GM23338 (cell line): ENCODE measurements around the gene KIF20B. TPM values are rescaled to one million over a fixed set of nuclear protein-coding genes. Genes with fewer than 3 reads are reported as not detected.

Source experiments
- ATAC-seq: fragments of 200-7000 bp; cut with Tn5 transposase; 3 replicates; pipeline ENCODE4 v1.9.1; 2020
- DNase-seq: peaks from one replicate; pipeline ENCODE4 v3.0.0-alpha.2; 2015; ENCODE audit warnings: low spot score
- H2AFZ ChIP-seq: fragments of 200-600 bp; sonication (generic); 2 replicates; pipeline ENCODE4 v1.8.0; 2016; ENCODE audit warnings: antibody characterized with exemption, mild to moderate bottlenecking, moderate library complexity
- H3F3A ChIP-seq: fragments of 200-600 bp; sonication (generic); replicated peaks from 2 replicates; pipeline ENCODE4 v1.8.0; 2017; ENCODE audit warnings: antibody characterized with exemption, mixed run types, low read depth
- H3K27ac ChIP-seq: fragments of 200-600 bp; sonication (generic); 2 replicates; pipeline ENCODE4 v1.6.1; 2016; ENCODE audit warnings: low read depth
- H3K27me3 ChIP-seq: fragments of 200-600 bp; sonication (generic); 2 replicates; pipeline ENCODE4 v1.8.0; 2016; ENCODE audit warnings: mild to moderate bottlenecking, mixed run types, moderate library complexity; ENCODE audit not compliant: insufficient read depth
- H3K36me3 ChIP-seq: fragments of 200-600 bp; sonication (generic); 2 replicates; pipeline ENCODE4 v1.8.0; 2016; ENCODE audit warnings: mild to moderate bottlenecking; ENCODE audit not compliant: insufficient read depth
- H3K4me1 ChIP-seq: fragments of 200-600 bp; sonication (generic); 2 replicates; pipeline ENCODE4 v1.8.0; 2016; ENCODE audit warnings: mild to moderate bottlenecking, moderate library complexity; ENCODE audit not compliant: insufficient read depth
- H3K4me2 ChIP-seq: fragments of 200-600 bp; sonication (generic); 2 replicates; pipeline ENCODE4 v1.7.1; 2017; ENCODE audit warnings: mixed run types
- H3K4me3 ChIP-seq: fragments of 200-600 bp; sonication (generic); 2 replicates; pipeline ENCODE4 v1.6.1; 2016; ENCODE audit warnings: mixed run types
- H3K79me2 ChIP-seq: fragments of 200-600 bp; sonication (generic); replicated peaks from 2 replicates; pipeline ENCODE4 v1.8.0; 2017; ENCODE audit warnings: mild to moderate bottlenecking; ENCODE audit not compliant: insufficient read depth
- H3K9me2 ChIP-seq: fragments of 200-600 bp; sonication (generic); 2 replicates; pipeline ENCODE4 v1.8.0; 2017; ENCODE audit not compliant: insufficient read depth
- H4K20me1 ChIP-seq: fragments of 200-600 bp; sonication (generic); replicated peaks from 2 replicates; pipeline ENCODE4 v1.8.0; 2017; ENCODE audit warnings: mild to moderate bottlenecking; ENCODE audit not compliant: insufficient read depth
- H3K27ac Mint-ChIP-seq: 2 replicates; pipeline ENCODE4 v1.8.0; 2020; ENCODE audit warnings: inconsistent platforms, mild to moderate bottlenecking, moderate library complexity, mixed read lengths
- H3K27me3 Mint-ChIP-seq: 3 replicates; pipeline ENCODE4 v1.8.0; 2022; ENCODE audit warnings: low read depth, mild to moderate bottlenecking, moderate library complexity, mixed read lengths, inconsistent platforms; ENCODE audit not compliant: insufficient read depth, poor library complexity
- H3K36me3 Mint-ChIP-seq: 3 replicates; pipeline ENCODE4 v1.8.0; 2021; ENCODE audit warnings: low read depth, mild to moderate bottlenecking, inconsistent platforms, moderate library complexity, mixed read lengths
- H3K4me1 Mint-ChIP-seq: 3 replicates; pipeline ENCODE4 v1.8.0; 2020; ENCODE audit warnings: mild to moderate bottlenecking, inconsistent platforms, mixed read lengths
- H3K4me3 Mint-ChIP-seq: 3 replicates; pipeline ENCODE4 v1.8.0; 2021; ENCODE audit warnings: moderate library complexity, mild to moderate bottlenecking, inconsistent platforms, mixed read lengths
- H3K9me3 Mint-ChIP-seq: 3 replicates; pipeline ENCODE4 v1.8.0; 2020; ENCODE audit warnings: moderate library complexity, mild to moderate bottlenecking, inconsistent platforms, mixed read lengths
- CREB1 ChIP-seq: fragments of 250-450 bp; sonication (Bioruptor Pico); IDR thresholded peaks from 2 replicates; pipeline ENCODE4 v1.5.0; 2020; ENCODE audit warnings: low read depth, mild to moderate bottlenecking, moderate library complexity
- EZH2 ChIP-seq: fragments of 200-600 bp; sonication (generic); IDR thresholded peaks from one replicate; pipeline ENCODE4 v1.8.0; 2017; ENCODE audit warnings: antibody characterized with exemption, mild to moderate bottlenecking, low read depth; ENCODE audit not compliant: unreplicated experiment
- EZH2phosphoT487 ChIP-seq: fragments of 200-600 bp; sonication (generic); IDR thresholded peaks from one replicate; pipeline ENCODE4 v1.8.1; 2018; ENCODE audit warnings: antibody characterized with exemption; ENCODE audit not compliant: unreplicated experiment
- JUNB ChIP-seq: IDR thresholded peaks from one replicate; pipeline ENCODE4 v1.6.1; 2016; ENCODE audit warnings: antibody characterized with exemption; ENCODE audit not compliant: unreplicated experiment
- NANOG ChIP-seq: IDR thresholded peaks from 2 replicates; pipeline ENCODE4 v1.6.1; 2016; ENCODE audit warnings: antibody characterized with exemption, borderline replicate concordance
- POLR2AphosphoS5 ChIP-seq: IDR thresholded peaks from 2 replicates; pipeline ENCODE4 v1.6.1; 2016; ENCODE audit warnings: antibody characterized with exemption, low read depth
- STAT1 ChIP-seq: IDR thresholded peaks from one replicate; pipeline ENCODE4 v1.6.1; 2016; ENCODE audit warnings: antibody characterized with exemption; ENCODE audit not compliant: unreplicated experiment
- ZNF114 ChIP-seq: fragments of 250-450 bp; sonication (Bioruptor Pico); IDR thresholded peaks from 2 replicates; pipeline ENCODE4 v1.5.0; 2020; ENCODE audit warnings: mild to moderate bottlenecking, moderate library complexity
- ZNF331 ChIP-seq: fragments of 250-450 bp; sonication (Bioruptor Pico); IDR thresholded peaks from 2 replicates; pipeline ENCODE4 v1.5.0; 2020; ENCODE audit warnings: low read depth, mild to moderate bottlenecking, moderate library complexity
- polyA plus RNA-seq: library from polyadenylated mRNA; unstranded; fragments of >200 nt; fragmentation: Nextera tagmentation; extraction: Ambion mirVana; gene quantifications from 2 replicates; pipeline ENCODE4 v1.2.1, GENCODE V29; 2016
- total RNA-seq: library from RNA; depleted of rRNA; stranded (reverse); fragments of >200 nt; shearing (Covaris generic); gene quantifications from 2 replicates; pipeline ENCODE4 v1.2.3, GENCODE V29; 2014
- TF ChIP-seq, protein P1 (sequence below): fragments of 250-450 bp; sonication (Bioruptor Pico); IDR thresholded peaks from 2 replicates; pipeline ENCODE4 v1.5.0; 2020; ENCODE audit warnings: mild to moderate bottlenecking, moderate library complexity
- TF ChIP-seq, protein P2 (sequence below): IDR thresholded peaks from one replicate; pipeline ENCODE4 v1.6.1; 2018; ENCODE audit warnings: antibody characterized with exemption; ENCODE audit not compliant: unreplicated experiment
- TF ChIP-seq, protein P3 (sequence below), 2 experiments: fragments of 200-600 bp in 1 of 2; sonication (generic) in 1 of 2; conservative IDR thresholded peaks; 2 replicates each; pipeline versions ENCODE4 v1.5.1 to v1.6.1; 2016 to 2017; ENCODE audit warnings: antibody characterized with exemption in 2 of 2, low read depth in 2 of 2, mild to moderate bottlenecking in 2 of 2, moderate library complexity in 1 of 2
- TF ChIP-seq, protein P4 (sequence below): IDR thresholded peaks from 2 replicates; pipeline ENCODE4 v1.6.1; 2016; ENCODE audit warnings: antibody characterized with exemption

Gene KIF20B
- total and polyA plus RNA-seq, 2 experiments from 2014 or later = 42.7 to 111 TPM

DNA sequence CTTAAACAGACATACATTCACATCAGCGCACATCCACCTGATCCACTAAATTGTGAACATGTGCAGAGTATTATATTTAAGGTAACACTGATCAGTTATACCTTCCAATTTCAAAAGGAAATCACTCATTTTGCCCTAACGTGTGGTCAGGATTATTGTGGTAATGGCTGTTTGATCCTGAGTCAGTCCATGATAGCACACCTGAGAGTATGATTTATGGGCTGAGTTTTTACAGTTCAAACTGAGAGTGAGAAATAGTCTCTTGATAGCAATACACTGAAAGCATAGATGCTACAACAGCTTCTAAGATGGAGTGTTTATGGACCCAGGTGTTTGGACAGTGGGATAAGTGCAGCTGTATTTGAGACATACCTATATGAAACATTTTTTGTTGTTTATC lies 96.7 kb downstream of the KIF20B start:
- no peak overlapping the region for H3K27ac Mint-ChIP-seq
- no peaks in the 10 kb centered on the region for H3K9me2 ChIP-seq
- H4K20me1 ChIP-seq = no peaks in the 10 kb centered on the region
- DNase-seq (no peak), ATAC-seq (no peak)
- H3K27me3 ChIP-seq = no peaks in the 10 kb centered on the region
- H3K4me1 Mint-ChIP-seq = peaks cover 29% of the 10 kb centered on the region
- no peaks in the 10 kb centered on the region for H3F3A ChIP-seq
- no peak overlapping the region for H3K4me3 ChIP-seq
- no peaks in the 10 kb centered on the region for H3K36me3 Mint-ChIP-seq
- no peaks in the 10 kb centered on the region for H3K9me3 Mint-ChIP-seq
- H3K36me3 ChIP-seq = no peaks in the 10 kb centered on the region
- H3K27ac ChIP-seq = no peak overlapping the region
- no peak overlapping the region for H3K4me3 Mint-ChIP-seq
- peaks cover 2% of the 10 kb centered on the region for H3K27me3 Mint-ChIP-seq
- H2AFZ ChIP-seq = no peak overlapping the region
- H3K4me1 ChIP-seq = peaks cover 17% of the 10 kb centered on the region
- H3K79me2 ChIP-seq = no peaks in the 10 kb centered on the region
- H3K4me2 ChIP-seq = no peak overlapping the region
- TF ChIP-seq NANOG (no peak), JUNB (no peak), STAT1 (no peak), CREB1 (CRISPR knock-in tag) (no peak), ZNF331 (CRISPR knock-in tag) (no peak), EZH2phosphoT487 (no peak), ZNF114 (CRISPR knock-in tag) (no peak), EZH2 (no peak), POLR2AphosphoS5 (no peak)
- TF ChIP-seq, protein P1, sequence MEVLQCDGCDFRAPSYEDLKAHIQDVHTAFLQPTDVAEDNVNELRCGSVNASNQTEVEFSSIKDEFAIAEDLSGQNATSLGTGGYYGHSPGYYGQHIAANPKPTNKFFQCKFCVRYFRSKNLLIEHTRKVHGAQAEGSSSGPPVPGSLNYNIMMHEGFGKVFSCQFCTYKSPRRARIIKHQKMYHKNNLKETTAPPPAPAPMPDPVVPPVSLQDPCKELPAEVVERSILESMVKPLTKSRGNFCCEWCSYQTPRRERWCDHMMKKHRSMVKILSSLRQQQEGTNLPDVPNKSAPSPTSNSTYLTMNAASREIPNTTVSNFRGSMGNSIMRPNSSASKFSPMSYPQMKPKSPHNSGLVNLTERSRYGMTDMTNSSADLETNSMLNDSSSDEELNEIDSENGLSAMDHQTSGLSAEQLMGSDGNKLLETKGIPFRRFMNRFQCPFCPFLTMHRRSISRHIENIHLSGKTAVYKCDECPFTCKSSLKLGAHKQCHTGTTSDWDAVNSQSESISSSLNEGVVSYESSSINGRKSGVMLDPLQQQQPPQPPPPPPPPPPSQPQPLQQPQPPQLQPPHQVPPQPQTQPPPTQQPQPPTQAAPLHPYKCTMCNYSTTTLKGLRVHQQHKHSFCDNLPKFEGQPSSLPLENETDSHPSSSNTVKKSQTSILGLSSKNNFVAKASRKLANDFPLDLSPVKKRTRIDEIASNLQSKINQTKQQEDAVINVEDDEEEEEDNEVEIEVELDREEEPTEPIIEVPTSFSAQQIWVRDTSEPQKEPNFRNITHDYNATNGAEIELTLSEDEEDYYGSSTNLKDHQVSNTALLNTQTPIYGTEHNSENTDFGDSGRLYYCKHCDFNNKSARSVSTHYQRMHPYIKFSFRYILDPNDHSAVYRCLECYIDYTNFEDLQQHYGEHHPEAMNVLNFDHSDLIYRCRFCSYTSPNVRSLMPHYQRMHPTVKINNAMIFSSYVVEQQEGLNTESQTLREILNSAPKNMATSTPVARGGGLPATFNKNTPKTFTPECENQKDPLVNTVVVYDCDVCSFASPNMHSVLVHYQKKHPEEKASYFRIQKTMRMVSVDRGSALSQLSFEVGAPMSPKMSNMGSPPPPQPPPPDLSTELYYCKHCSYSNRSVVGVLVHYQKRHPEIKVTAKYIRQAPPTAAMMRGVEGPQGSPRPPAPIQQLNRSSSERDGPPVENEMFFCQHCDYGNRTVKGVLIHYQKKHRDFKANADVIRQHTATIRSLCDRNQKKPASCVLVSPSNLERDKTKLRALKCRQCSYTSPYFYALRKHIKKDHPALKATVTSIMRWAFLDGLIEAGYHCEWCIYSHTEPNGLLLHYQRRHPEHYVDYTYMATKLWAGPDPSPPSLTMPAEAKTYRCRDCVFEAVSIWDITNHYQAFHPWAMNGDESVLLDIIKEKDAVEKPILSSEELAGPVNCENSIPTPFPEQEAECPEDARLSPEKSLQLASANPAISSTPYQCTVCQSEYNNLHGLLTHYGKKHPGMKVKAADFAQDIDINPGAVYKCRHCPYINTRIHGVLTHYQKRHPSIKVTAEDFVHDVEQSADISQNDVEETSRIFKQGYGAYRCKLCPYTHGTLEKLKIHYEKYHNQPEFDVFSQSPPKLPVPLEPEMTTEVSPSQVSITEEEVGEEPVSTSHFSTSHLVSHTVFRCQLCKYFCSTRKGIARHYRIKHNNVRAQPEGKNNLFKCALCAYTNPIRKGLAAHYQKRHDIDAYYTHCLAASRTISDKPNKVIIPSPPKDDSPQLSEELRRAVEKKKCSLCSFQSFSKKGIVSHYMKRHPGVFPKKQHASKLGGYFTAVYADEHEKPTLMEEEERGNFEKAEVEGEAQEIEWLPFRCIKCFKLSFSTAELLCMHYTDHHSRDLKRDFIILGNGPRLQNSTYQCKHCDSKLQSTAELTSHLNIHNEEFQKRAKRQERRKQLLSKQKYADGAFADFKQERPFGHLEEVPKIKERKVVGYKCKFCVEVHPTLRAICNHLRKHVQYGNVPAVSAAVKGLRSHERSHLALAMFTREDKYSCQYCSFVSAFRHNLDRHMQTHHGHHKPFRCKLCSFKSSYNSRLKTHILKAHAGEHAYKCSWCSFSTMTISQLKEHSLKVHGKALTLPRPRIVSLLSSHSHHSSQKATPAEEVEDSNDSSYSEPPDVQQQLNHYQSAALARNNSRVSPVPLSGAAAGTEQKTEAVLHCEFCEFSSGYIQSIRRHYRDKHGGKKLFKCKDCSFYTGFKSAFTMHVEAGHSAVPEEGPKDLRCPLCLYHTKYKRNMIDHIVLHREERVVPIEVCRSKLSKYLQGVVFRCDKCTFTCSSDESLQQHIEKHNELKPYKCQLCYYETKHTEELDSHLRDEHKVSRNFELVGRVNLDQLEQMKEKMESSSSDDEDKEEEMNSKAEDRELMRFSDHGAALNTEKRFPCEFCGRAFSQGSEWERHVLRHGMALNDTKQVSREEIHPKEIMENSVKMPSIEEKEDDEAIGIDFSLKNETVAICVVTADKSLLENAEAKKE (CRISPR knock-in tag) = no peak
- TF ChIP-seq, protein P2, sequence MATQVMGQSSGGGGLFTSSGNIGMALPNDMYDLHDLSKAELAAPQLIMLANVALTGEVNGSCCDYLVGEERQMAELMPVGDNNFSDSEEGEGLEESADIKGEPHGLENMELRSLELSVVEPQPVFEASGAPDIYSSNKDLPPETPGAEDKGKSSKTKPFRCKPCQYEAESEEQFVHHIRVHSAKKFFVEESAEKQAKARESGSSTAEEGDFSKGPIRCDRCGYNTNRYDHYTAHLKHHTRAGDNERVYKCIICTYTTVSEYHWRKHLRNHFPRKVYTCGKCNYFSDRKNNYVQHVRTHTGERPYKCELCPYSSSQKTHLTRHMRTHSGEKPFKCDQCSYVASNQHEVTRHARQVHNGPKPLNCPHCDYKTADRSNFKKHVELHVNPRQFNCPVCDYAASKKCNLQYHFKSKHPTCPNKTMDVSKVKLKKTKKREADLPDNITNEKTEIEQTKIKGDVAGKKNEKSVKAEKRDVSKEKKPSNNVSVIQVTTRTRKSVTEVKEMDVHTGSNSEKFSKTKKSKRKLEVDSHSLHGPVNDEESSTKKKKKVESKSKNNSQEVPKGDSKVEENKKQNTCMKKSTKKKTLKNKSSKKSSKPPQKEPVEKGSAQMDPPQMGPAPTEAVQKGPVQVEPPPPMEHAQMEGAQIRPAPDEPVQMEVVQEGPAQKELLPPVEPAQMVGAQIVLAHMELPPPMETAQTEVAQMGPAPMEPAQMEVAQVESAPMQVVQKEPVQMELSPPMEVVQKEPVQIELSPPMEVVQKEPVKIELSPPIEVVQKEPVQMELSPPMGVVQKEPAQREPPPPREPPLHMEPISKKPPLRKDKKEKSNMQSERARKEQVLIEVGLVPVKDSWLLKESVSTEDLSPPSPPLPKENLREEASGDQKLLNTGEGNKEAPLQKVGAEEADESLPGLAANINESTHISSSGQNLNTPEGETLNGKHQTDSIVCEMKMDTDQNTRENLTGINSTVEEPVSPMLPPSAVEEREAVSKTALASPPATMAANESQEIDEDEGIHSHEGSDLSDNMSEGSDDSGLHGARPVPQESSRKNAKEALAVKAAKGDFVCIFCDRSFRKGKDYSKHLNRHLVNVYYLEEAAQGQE = no peak
- TF ChIP-seq, protein P3, sequence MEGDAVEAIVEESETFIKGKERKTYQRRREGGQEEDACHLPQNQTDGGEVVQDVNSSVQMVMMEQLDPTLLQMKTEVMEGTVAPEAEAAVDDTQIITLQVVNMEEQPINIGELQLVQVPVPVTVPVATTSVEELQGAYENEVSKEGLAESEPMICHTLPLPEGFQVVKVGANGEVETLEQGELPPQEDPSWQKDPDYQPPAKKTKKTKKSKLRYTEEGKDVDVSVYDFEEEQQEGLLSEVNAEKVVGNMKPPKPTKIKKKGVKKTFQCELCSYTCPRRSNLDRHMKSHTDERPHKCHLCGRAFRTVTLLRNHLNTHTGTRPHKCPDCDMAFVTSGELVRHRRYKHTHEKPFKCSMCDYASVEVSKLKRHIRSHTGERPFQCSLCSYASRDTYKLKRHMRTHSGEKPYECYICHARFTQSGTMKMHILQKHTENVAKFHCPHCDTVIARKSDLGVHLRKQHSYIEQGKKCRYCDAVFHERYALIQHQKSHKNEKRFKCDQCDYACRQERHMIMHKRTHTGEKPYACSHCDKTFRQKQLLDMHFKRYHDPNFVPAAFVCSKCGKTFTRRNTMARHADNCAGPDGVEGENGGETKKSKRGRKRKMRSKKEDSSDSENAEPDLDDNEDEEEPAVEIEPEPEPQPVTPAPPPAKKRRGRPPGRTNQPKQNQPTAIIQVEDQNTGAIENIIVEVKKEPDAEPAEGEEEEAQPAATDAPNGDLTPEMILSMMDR (conservative IDR thresholded peaks at IDR 0.05; ENCODE audit: low read depth in 2 of 2) = no peak
- TF ChIP-seq, protein P4, sequence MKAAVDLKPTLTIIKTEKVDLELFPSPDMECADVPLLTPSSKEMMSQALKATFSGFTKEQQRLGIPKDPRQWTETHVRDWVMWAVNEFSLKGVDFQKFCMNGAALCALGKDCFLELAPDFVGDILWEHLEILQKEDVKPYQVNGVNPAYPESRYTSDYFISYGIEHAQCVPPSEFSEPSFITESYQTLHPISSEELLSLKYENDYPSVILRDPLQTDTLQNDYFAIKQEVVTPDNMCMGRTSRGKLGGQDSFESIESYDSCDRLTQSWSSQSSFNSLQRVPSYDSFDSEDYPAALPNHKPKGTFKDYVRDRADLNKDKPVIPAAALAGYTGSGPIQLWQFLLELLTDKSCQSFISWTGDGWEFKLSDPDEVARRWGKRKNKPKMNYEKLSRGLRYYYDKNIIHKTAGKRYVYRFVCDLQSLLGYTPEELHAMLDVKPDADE = no peak
